ENCODE data around the gene CTNNA2.
"Not testable (repeated sequence)": the region's sequence is repeated elsewhere in the genome, so short reads cannot be mapped to it uniquely, and the experiment has no call there.

Gene CTNNA2

DNA sequence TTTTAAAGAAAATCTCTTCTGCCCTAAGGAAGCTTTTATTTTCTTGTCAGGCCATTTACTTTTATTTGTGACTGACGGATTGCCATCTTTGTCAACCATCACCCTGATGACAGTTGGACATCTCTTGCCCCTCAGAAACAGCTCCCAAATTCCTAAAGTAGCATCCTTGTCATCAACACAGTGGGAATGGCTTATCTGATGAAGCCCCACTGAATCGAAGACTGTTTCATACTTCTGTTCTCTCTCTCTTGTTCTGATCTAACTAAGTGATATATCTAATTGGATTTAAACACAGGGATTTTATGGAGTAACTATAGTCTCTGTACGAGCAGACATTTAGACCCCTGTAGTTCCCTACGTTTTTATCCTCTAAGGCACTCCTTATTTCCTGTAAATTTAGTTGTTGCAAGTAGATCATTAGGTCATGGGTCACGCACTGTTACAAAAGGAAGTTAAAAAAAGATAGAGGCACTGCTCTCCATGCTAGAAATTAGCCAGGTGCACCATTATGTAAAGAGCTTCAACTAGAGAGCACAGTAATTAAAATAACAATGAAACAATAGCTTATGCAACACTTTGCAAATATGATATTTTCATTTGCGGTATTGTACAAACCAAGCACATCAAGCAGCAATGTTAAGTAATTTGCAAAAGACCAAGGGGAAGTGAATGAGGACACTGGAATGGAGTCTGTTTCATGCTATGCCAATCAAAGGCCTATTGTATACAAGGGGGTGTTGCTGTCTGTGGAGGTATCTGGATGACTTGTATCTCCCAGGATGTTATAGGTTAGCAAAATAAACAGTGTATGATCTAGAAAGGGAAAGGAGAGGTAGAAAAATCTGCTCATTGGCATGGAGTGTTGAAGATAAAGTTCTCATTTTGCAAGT, 507.0 kb downstream of the CTNNA2 start:
- DNase-seq (ENCODE audit: extremely low read depth in 1 of 2, low read depth in 1 of 2), result no peak

DNA sequence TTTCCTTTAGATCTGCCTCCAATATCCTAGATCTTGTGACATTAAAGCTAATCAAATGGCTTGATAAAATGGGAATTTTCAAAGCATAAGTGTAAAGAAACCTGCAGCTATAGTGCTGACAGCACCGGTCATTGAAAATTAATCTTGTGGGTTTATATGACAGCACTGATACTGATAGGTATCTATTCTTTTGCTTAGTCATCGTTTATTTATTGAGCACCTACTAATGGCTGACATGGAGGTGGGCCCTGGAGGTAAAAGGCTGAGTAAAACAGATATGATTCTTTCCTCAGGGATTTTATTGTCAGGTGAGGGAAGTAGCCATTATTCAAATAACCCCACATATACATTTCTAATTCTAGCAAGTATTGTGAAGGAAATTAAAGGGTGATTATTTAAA, 509.2 kb downstream of the CTNNA2 start:
- DNase-seq (ENCODE audit: extremely low read depth in 1 of 2, low read depth in 1 of 2), result no peak

DNA sequence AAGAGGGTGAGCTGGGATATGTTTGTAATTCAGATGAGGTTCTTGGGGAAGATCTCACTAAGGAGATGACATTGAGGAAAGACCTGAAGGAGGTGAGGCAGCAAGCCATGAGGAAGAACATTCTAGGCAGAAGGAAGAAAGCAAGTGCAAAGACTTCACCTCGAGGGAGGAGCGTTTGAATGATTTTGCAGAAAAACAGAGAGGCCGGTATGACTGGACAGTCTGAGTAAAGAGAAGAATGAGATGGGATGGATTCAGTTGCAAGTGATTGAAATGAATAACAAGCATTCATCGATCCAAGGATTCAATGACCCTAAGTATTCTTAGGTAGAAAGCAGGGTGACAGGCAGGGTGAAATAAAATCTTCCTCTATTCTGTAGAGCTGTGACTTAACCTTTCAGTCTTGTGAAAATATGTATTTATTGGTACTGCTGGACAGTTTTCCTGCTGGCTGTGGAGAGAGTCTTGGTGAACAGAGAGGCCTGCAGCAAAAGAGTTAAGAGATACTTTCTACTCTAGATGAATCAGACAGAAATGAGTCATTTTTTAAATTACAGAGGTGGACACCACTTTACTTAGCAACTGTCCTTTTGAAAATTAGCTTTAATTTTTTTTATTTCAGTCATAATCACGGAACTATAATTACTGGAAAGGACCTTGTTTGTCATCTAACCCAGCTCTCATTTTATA, 513.3 kb downstream of the CTNNA2 start:
- DNase-seq (ENCODE audit: extremely low read depth in 1 of 2, low read depth in 1 of 2), result no peak

DNA sequence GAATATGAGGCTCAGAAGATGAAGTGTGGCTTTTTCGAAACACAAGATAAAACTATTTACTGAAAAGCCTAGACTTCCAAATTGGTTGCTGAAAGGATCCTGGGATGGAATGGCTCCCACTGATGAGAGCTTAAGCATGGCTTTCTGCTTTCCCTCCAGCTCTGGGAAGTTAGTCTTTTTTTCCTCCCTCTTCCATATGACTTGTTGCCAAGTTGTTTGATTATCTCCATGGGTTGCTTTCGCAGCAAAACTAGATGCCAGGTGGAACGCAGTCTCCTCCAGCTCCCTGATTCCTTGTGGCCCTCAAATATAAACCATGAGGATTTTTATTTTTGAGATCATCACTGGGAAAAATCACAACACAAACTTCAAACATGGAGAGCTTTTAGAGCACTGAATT, 515.2 kb downstream of the CTNNA2 start:
- DNase-seq (ENCODE audit: extremely low read depth in 1 of 2, low read depth in 1 of 2), result no peak

DNA sequence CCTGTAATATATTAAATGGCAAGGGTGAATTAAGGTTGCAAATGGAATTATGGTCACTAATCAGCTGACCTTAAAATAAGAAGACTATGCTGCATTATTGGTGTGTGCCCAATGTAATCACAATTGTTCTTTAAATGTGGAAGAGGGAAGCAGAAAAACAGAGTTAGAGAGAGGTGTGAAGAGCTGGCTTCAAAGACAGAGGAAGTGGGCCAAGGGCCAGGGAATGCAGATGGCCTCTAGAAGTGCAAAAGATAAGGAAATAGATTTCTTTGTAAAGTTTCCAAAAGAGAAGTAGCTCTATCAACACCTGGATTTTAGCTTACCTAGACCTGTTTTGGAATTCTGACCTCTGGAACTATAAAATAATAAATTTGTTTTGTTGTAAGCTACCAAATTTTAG, 515.7 kb downstream of the CTNNA2 start:
- no peak for DNase-seq (ENCODE audit: extremely low read depth in 1 of 2, low read depth in 1 of 2)

DNA sequence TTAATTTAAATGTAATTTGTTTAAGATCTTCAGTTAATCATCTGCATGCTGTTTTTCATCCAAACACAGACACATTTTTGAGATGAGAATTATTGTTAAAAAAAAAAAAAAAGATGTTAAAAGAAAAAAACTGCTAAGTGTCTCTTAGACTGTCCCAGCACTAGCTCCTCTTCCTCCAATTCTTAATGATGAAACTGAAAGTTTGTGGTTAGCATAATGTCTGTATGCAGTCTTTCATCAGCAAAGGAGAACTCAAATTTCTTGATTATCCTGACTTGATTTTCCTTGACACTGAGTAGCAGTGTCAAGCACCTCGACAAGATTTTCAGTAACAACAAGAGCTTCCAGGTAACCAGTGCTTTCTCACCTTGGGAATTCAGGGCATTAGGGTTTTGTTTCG, 517.3 kb downstream of the CTNNA2 start:
- no peak for DNase-seq (ENCODE audit: extremely low read depth in 1 of 2, low read depth in 1 of 2)

DNA sequence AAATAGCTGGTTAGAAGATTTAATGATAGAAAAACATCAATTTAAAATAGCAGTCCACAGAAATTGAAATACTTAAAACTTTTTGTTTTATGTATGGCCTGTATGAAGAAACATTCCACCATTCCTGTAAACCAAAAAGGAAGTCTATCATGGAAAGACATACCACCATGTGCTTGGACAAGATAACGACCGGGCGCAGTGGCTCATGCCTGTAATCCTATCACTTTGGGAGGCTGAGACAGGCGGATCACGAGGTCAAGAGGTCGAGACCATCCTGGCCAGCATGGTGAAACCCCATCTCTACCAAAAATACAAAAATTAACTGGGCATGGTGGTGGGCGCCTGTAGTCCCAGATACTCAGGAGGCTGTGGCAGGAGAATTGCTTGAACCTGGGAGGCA, 519.8 kb downstream of the CTNNA2 start:
- not testable (repeated sequence) for DNase-seq (ENCODE audit: extremely low read depth in 1 of 2, low read depth in 1 of 2)

DNA sequence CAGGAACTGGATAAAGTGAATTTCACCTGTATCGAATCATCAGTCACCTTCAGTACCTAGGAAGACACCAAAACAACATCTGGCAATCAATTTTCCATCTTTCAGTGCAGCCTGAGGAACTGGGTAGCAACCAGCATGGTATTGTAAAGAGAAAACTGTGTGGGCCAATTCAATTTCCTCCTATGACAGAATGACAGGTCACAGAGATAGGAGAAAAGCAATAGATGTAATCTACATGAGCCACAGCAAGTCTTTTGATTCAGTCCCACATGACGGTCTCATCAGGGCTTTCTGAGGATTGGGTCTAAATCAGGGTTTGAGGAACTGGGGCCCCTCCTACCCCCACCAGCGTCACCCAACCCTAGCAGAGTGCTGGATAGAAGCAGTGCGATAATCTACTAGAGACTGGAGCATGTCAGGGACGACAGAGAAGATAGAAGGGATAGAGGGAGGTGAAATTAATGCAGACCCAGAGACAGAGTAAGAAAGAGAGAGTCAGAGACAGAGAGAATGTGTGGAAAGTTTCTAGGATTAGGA, 523.0 kb downstream of the CTNNA2 start:
- DNase-seq (ENCODE audit: extremely low read depth in 1 of 2, low read depth in 1 of 2), result no peak

DNA sequence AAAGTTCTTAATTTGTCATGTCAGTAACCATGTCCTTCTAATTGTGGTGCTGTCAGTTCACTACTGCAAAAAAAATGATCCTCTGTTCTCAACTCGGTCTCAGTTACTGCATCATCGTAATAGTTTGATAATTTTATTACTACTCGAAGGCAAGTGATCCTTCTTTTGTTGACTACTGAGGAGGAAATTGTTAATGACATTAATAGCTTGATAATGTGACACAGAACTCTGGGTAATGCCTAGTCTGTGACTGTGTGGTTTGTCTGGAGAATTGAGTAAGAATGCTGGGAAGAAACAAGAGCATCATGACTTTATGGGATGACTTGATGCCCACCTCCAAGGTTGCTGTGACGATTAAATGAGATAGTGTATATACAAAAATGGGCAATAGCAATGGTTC, 524.5 kb downstream of the CTNNA2 start:
- no peak for DNase-seq (ENCODE audit: extremely low read depth in 1 of 2, low read depth in 1 of 2)

DNA sequence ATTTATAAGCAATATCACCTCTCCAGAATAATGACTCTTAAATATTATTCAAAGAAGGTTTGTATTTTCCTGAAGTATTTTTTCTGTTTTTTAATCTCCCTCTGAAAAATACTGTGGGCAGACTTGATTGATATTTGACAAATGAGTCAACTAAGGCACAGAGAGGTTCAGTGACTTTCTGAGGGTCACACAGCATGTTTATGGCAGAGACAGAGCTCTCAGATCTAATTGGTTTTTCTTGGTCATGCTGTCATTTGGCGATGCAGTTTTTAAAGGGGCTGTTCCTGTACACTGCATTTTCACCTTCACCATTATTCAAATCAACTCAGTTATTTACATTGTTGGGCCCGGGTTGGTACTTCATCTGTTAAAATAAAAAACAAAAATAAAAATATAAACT, 527.4 kb downstream of the CTNNA2 start:
- no peak for DNase-seq (ENCODE audit: extremely low read depth in 1 of 2, low read depth in 1 of 2)

DNA sequence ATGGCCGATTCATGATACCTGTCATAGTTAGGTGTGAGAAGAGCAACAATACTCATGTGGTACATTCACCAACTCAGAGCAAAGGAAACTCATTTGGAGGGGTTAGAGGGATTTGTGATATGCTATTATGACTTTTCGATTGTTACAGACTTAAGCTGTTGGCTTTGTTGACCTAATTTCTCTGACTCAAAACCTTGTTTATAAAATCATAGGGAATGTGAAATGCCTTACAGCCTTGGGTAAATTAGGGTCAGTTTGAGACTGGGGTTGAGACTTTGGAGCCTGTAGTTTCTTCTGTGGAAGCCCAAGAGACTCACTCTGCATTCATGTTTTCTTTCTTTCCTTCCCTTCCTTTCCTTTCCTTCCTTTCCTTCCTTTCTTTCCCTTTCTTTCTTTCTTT, 529.8 kb downstream of the CTNNA2 start:
- DNase-seq (ENCODE audit: extremely low read depth in 1 of 2, low read depth in 1 of 2), result no peak

DNA sequence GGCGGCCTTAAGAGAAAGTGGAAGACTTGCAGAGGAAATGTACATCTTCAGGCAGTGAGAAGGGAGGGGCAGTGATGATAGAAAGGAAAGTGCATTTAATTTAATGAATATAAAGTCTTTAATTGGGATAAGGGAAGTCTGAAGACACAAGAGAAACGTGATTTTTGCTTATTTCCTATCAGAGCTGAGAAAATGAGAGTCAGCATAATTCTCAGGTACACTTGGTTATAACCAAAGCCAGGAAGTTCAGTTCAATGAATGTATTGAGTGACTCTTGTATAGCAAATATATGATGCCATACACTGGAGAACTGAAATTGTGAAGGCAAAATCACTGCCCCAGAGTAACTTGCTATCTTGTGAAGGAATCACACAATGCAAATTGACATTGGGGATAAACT, 535.4 kb downstream of the CTNNA2 start:
- no peak for DNase-seq (ENCODE audit: extremely low read depth in 1 of 2, low read depth in 1 of 2)

DNA sequence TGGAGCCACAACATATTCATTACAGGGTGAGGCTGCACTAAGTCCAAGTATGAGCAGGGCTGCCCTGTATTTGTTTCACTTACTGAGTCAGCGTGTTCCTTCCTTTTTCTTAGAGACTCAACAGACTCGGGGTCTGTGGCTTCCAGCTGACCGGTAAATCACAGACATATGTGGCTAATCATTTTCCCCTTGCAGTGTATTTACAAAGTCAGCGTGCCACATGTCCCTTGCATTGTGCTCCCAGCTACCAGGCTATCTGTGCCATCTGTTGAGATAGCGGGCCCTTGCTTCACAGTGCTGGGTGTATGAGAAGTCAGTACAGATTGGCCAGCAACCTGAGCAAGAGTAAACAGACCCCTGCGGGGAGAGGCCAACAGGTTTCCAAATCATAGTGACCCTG, 537.4 kb downstream of the CTNNA2 start:
- no peak for DNase-seq (ENCODE audit: extremely low read depth in 1 of 2, low read depth in 1 of 2)

DNA sequence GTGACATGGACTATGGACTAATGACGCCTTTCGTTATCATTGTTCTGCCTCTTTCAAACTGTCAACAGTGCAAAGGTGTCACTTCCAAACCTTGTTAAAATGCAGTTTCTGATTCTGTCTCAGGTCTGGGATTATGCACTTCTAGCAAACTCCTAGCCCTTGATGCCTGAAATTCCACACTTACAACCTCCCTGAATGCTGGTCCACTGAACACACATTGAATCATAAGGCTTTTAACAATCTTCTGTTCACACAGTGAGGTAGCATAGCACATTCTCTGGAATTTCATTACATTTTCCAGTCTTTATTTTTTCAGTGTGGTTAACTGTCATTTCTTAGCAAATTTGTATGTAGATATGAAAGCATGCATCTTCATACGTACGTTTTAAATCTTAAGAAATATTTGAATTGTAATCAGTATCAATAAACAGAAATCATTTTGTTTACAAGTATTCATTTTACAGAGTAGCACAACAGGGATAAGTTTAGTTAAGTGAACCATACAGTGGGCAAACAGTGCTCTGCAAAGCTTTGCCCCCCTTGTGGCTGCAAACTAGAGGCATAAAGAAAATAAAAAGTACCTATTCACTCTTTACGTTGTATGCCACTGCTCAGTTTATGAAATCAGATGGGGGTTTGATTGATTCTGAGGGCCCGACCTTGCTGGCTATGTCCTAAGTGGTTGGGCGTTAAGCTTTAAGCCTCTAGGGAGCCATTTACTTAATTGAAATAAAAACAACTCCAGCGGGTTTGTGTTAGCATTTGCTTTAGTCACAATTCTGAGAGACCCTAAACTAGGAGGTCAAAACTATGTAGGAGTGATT, 540.9 kb downstream of the CTNNA2 start:
- DNase-seq (ENCODE audit: extremely low read depth in 1 of 2, low read depth in 1 of 2), result no peak

DNA sequence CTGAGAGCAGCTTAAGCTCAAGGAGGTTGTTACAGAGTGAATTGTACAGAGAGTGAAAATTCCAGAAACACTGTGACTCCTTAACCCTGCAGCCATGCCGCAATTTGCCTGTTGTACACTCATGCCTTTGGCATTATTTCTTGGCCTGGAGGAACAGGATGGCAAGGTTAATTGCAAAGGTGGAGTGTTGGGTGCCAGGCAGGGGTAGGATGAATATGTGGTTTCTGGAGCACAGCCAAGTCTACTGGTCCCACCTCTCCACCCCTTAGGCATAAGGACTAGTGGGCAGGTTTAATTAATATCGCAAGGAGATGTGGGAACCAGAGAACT, 541.5 kb downstream of the CTNNA2 start:
- DNase-seq (ENCODE audit: extremely low read depth in 1 of 2, low read depth in 1 of 2), result no peak

DNA sequence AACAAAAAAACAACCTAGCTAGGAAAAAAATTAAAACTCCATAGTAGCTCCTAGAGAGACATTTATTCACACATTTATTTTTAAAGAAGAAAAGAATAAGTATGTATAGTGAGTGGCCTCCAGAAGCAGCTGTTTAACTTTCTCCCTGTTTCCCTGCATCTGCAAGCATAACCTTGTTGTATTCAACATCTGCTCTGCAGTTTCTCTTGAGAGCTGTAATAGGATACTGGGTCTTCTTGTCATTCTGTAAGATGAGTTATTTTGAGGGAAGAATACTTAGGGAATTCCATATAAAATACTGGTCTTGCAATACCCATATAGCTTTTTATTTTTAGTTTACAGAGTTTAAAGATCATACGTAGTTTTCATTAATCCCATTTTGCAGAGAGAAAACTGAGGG, 545.1 kb downstream of the CTNNA2 start:
- DNase-seq (ENCODE audit: extremely low read depth in 1 of 2, low read depth in 1 of 2), result no peak

DNA sequence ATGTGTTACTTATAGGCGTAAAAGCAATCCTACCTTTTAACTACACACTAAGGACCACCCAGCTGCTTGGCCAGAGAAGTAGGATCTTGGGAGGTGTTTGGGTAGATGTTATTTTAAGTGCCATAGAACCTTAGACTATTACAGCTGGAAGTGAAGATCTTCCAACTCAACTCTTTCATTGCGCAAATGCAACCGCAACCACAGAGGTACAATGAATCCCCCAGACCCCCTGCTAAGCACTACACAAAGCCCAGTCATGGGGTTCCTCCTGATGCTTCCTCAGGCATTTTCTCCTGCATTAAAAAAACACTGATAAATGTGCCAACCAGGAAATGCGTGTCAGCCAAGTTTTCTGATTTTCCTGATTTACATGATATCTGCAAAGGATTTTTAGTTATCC, 545.7 kb downstream of the CTNNA2 start:
- no peak for DNase-seq (ENCODE audit: extremely low read depth in 1 of 2, low read depth in 1 of 2)

DNA sequence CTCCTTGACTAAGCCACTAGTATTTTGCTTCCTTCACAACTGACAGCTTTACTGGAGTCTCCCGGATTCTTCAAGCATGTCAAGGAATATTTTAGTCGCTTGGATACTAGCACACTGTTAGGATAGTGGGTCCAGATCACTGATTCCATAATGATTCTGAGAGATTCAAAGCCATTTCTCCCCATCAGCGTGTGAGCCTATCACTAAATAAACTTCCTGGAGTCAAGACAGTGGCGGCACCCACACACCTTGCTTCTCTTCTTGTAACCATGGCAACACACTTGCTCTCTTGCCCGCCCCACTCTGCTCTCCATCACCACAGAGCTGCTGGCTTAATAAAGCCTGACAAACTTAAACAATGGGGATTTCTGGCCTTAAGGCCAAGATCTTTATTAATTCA, 546.6 kb downstream of the CTNNA2 start:
- no peak for DNase-seq (ENCODE audit: extremely low read depth in 1 of 2, low read depth in 1 of 2)

DNA sequence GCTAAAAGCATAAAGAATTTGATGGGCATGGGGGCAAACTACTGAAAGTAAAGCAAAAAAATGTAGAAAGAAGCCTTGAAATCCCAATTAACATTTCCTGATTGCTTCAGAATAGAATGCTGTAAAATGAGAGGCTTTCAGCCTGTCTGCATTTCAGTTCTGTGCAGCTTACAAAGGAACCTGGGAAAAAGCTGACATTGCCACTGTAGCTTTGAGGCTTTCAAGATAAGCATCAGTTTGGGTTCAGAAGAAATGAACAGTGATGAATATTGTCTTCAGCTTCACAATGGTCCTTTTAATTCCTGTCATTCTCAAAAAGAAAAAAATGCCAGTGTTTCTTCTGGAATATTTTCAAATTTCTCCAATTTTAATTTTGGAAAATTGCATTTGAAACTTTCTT, 549.0 kb downstream of the CTNNA2 start:
- DNase-seq (ENCODE audit: extremely low read depth in 1 of 2, low read depth in 1 of 2), result no peak

DNA sequence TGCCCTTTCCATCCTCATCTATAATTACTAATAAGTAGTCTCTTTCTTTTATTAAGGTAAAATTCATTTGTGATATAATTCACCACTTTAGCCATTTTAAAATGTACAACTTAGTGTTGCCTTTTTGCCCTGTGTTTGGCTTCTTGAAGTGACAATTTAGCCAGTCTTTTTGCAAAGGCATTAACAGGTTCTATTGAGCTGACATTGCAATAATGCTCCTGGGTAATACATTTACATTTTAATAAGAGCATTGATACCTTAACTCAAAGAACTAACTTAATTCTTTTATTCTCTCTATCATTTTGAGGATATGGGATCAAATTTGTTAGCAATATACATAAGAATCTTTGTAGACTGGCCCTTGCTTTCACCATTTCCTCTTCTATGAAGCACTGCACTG, 549.4 kb downstream of the CTNNA2 start:
- DNase-seq (ENCODE audit: extremely low read depth in 1 of 2, low read depth in 1 of 2), result no peak

DNA sequence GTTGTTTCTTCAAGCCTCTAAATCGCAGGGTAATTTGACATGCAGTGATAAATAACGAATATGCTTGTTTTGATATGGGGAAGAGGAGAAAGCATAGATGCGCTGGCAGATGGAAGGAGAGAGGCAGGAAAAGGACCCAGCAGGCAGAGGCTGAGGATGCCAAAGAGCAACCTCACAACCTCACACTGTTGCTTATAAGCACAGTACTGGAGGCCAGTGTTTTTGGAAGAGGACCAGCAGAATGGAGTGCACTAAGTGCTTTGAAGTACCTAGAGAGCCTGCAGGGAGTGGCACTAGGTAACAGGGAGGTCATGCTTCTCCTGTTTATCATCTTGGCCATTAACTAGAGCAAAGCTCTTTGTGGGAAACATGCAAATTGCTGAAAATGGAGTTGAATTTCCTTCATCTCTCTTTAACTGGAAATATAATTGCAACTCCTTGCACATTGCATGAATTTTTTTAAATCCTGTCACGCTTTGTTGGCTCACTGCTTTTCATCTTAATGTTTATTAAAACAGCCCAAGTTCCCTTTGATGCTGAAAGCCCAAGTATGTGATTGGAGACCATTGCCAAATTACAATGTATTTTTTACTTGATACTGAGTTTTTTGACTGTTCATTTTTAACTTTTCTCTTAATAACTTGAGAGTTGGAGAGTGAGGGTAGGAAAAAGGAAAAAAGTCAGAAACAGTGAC, 555.3 kb downstream of the CTNNA2 start:
- DNase-seq (ENCODE audit: extremely low read depth in 1 of 2, low read depth in 1 of 2), result no peak
